SK-N-SH (cell line): ENCODE data around the gene HYPK. TPM values are rescaled to one million over a fixed set of nuclear protein-coding genes. Genes with fewer than 3 reads are reported as not detected.
"Not testable (repeated sequence)": the region's sequence is repeated elsewhere in the genome, so short reads cannot be mapped to it uniquely, and the experiment has no call there.

Experiments
- CTCF ChIA-PET: fragments of 300-600, 350-600 bp; formaldehyde crosslinking; extraction: SDS; loops from one replicate; lab custom pipeline; 2021; lab: Yijun Ruan, JAX
- POLR2A ChIA-PET: fragments of 350-600 bp; sonication (Branson Sonifier 250); formaldehyde crosslinking; extraction: SDS; loops from one replicate; lab custom pipeline; 2020; ENCODE audit warnings: antibody characterized with exemption, inconsistent platforms; lab: Yijun Ruan, JAX
- DNase-seq: peaks from one replicate; pipeline ENCODE4 v3.0.0; 2012
- H2AFZ ChIP-seq: fragments of 200-600 bp; sonication (generic); 2 replicates; pipeline ENCODE4 v1.8.1; 2016; ENCODE audit warnings: antibody characterized with exemption, mild to moderate bottlenecking, low read depth
- H3F3A ChIP-seq: fragments of 200-600 bp; sonication (generic); replicated peaks from 2 replicates; pipeline ENCODE3; 2016; ENCODE audit warnings: antibody characterized with exemption, mild to moderate bottlenecking; ENCODE audit not compliant: insufficient read depth
- H3K27ac ChIP-seq, 2 experiments: fragments of 200-500 bp in 1 of 2; fragments of 200-600 bp in 1 of 2; sonication (Bioruptor generic) in 1 of 2; sonication (generic), shearing (Covaris generic) in 1 of 2; 2 replicates each; pipeline versions ENCODE4 v1.5.1 to v1.6.1; 2014 to 2016; ENCODE audit warnings: low read depth in 2 of 2, inconsistent platforms in 1 of 2, low read length in 1 of 2, mild to moderate bottlenecking in 1 of 2, mixed read lengths in 1 of 2
- H3K27me3 ChIP-seq: fragments of 200-600 bp; sonication (generic), shearing (Covaris generic); 2 replicates; pipeline ENCODE4 v1.6.1; 2016; ENCODE audit warnings: mixed run types; ENCODE audit not compliant: insufficient read depth
- H3K36me3 ChIP-seq, 2 experiments: fragments of 200-500 bp in 1 of 2; fragments of 200-600 bp in 1 of 2; sonication (Bioruptor generic) in 1 of 2; sonication (generic) in 1 of 2; replicated peaks in 1 of 2; 2 replicates each; pipeline versions ENCODE3 to v1.5.1; 2014 to 2016; ENCODE audit warnings: low read length in 1 of 2, mild to moderate bottlenecking in 1 of 2; ENCODE audit not compliant: insufficient read depth in 2 of 2, control insufficient read depth in 1 of 2
- H3K4me1 ChIP-seq, 2 experiments: fragments of 200-500 bp in 1 of 2; fragments of 200-600 bp in 1 of 2; sonication (Bioruptor generic) in 1 of 2; sonication (generic), shearing (Covaris generic) in 1 of 2; 2 replicates each; pipeline versions ENCODE4 v1.5.1 to v1.6.1; 2014 to 2016; ENCODE audit warnings: low read depth in 1 of 2, low read length in 1 of 2, mixed run types in 1 of 2; ENCODE audit not compliant: insufficient read depth in 2 of 2, control insufficient read depth in 1 of 2
- H3K4me2 ChIP-seq: fragments of 200-600 bp; sonication (generic), shearing (Covaris generic); 2 replicates; pipeline ENCODE4 v1.6.1; 2017; ENCODE audit warnings: mixed run types
- H3K4me3 ChIP-seq, 2 experiments: fragments of 200-500 bp in 1 of 2; fragments of 200-600 bp in 1 of 2; sonication (Bioruptor generic) in 1 of 2; sonication (generic), shearing (Covaris generic) in 1 of 2; 2 replicates each; pipeline versions ENCODE4 v1.5.1 to v1.8.1; 2014 to 2016; ENCODE audit warnings: low read depth in 2 of 2, inconsistent platforms in 1 of 2, low read length in 1 of 2, mild to moderate bottlenecking in 1 of 2, mixed read lengths in 1 of 2, moderate library complexity in 1 of 2
- H3K79me2 ChIP-seq: fragments of 200-600 bp; sonication (generic); 2 replicates; pipeline ENCODE4 v1.8.1; 2017; ENCODE audit warnings: mild to moderate bottlenecking; ENCODE audit not compliant: insufficient read depth
- H3K9ac ChIP-seq: fragments of 200-600 bp; sonication (generic); 2 replicates; pipeline ENCODE4 v1.6.1; 2017; ENCODE audit warnings: mixed run types
- H3K9me2 ChIP-seq: fragments of 200-600 bp; sonication (generic); 2 replicates; pipeline ENCODE4 v1.6.1; 2017; ENCODE audit warnings: mixed run types
- H3K9me3 ChIP-seq: fragments of 200-600 bp; sonication (generic); 2 replicates; pipeline ENCODE4 v1.6.1; 2017; ENCODE audit warnings: mixed run types, mild to moderate bottlenecking, moderate library complexity
- H4K20me1 ChIP-seq: fragments of 200-600 bp; sonication (generic); 2 replicates; pipeline ENCODE4 v1.6.1; 2017; ENCODE audit warnings: mild to moderate bottlenecking, mixed run types; ENCODE audit not compliant: insufficient read depth
- ELF1 ChIP-seq: IDR thresholded peaks from 2 replicates; pipeline ENCODE4 v1.4.0; 2012
- FOXM1 ChIP-seq: IDR thresholded peaks from 2 replicates; pipeline ENCODE4 v1.4.0; 2012; ENCODE audit warnings: low read depth, mild to moderate bottlenecking
- GATA2 ChIP-seq: sonication (generic); formaldehyde crosslinking; IDR thresholded peaks from 2 replicates; pipeline ENCODE4 v1.5.0; 2020; ENCODE audit warnings: mild to moderate bottlenecking, missing genetic modification reagents
- IRF3 ChIP-seq: fragments of 150-350 bp; IDR thresholded peaks from 2 replicates; pipeline ENCODE4 v1.6.1; 2016; ENCODE audit warnings: mild to moderate bottlenecking, low read depth, low read length
- MAX ChIP-seq: IDR thresholded peaks from 2 replicates; pipeline ENCODE4 v1.4.0; 2012; ENCODE audit warnings: low read depth
- MEF2A ChIP-seq: IDR thresholded peaks from 2 replicates; pipeline ENCODE4 v1.4.0; 2012; ENCODE audit warnings: low read depth, borderline replicate concordance
- NFIC ChIP-seq: IDR thresholded peaks from 2 replicates; pipeline ENCODE4 v1.4.0; 2012; ENCODE audit warnings: borderline replicate concordance
- NRF1 ChIP-seq: IDR thresholded peaks from 2 replicates; pipeline ENCODE4 v1.6.1; 2012; ENCODE audit warnings: low read depth, mild to moderate bottlenecking, low read length
- SIN3A ChIP-seq: IDR thresholded peaks from 2 replicates; pipeline ENCODE4 v1.6.1; 2012; ENCODE audit warnings: low read depth, mild to moderate bottlenecking, low read length, moderate library complexity, borderline replicate concordance
- TAF1 ChIP-seq: IDR thresholded peaks from 2 replicates; pipeline ENCODE4 v1.6.1; 2012; ENCODE audit warnings: low read depth, mild to moderate bottlenecking, low read length, moderate library complexity, borderline replicate concordance
- YY1 ChIP-seq: IDR thresholded peaks from 2 replicates; pipeline ENCODE4 v1.4.0; 2012; ENCODE audit warnings: low read depth, mild to moderate bottlenecking
- ZBTB33 ChIP-seq: IDR thresholded peaks from 2 replicates; pipeline ENCODE4 v1.4.0; 2012; ENCODE audit warnings: low read depth, borderline replicate concordance
- WGBS: methylation state at CpG from one replicate; pipeline ENCODE4 v1.1.6; 2017; ENCODE audit warnings: low lambda C conversion rate; 5-methylcytosine and 5-hydroxymethylcytosine counted together
- polyA plus RNA-seq, 3 experiments: library from polyadenylated mRNA; depleted of rRNA; stranded (reverse); fragments of >200 nt; gene quantifications; 2 replicates each; pipeline ENCODE4 v1.2.3, GENCODE V29; 2012
- TF ChIP-seq, protein P1 (sequence below): fragments of 150-350 bp; IDR thresholded peaks from 2 replicates; pipeline ENCODE4 v1.6.1; 2017; ENCODE audit warnings: antibody characterized with exemption, low read length, low read depth, borderline replicate concordance
- TF ChIP-seq, protein P2 (sequence below): IDR thresholded peaks from 2 replicates; pipeline ENCODE4 v1.4.0; 2012; ENCODE audit warnings: low read depth, borderline replicate concordance
- TF ChIP-seq, protein P3 (sequence below): IDR thresholded peaks from 2 replicates; pipeline ENCODE4; 2012

Gene HYPK
- polyA plus RNA-seq, 1 of the 3 experiments (the other 2 are of a cell fraction): 11.5 TPM

GRCh38 chr15:43808960-43809678 is 8.7 kb downstream of the HYPK start:
- H3K4me3 ChIP-seq: no peak overlapping the region
- ChIA-PET CTCF (interaction anchor here (0.7 to 0.9 kb wide), 2 partner anchors 8 to 39 kb away, joined by 3 to 5 read pairs; no protein-coding TSS in a partner anchor), POLR2A (interaction anchor here (2.0 kb wide), 1 partner anchor 8 kb away, joined by 5 read pairs; the partner anchor contains the start of genes HYPK and SERINC4)
- WGBS: 90% methylated on average over 6 of the region's 6 CpGs
- no peak overlapping the region for H2AFZ ChIP-seq
- H3K9me2 ChIP-seq: no peaks in the 10 kb centered on the region
- peaks cover 58 to 86% of the 10 kb centered on the region in 2 experiments for H3K36me3 ChIP-seq
- H3K4me1 ChIP-seq: no peaks in the 10 kb centered on the region
- H4K20me1 ChIP-seq: no peaks in the 10 kb centered on the region
- H3K27ac ChIP-seq: no peak overlapping the region
- no peaks in the 10 kb centered on the region for H3K9me3 ChIP-seq
- no peak for TF ChIP-seq ELF1
- no peak for TF ChIP-seq IRF3
- no peak for TF ChIP-seq YY1
- TF ChIP-seq GATA2 (CRISPR knock-in tag): no peak
- no peak for TF ChIP-seq ZBTB33
- TF ChIP-seq SIN3A: no peak
- TF ChIP-seq, protein P1, sequence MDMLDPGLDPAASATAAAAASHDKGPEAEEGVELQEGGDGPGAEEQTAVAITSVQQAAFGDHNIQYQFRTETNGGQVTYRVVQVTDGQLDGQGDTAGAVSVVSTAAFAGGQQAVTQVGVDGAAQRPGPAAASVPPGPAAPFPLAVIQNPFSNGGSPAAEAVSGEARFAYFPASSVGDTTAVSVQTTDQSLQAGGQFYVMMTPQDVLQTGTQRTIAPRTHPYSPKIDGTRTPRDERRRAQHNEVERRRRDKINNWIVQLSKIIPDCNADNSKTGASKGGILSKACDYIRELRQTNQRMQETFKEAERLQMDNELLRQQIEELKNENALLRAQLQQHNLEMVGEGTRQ: no peak
- no peak for TF ChIP-seq FOXM1
- no peak for TF ChIP-seq NFIC
- no peak for TF ChIP-seq NRF1
- no peak for TF ChIP-seq MAX
- TF ChIP-seq TAF1: no peak
- TF ChIP-seq MEF2A: no peak
- TF ChIP-seq, protein P2, sequence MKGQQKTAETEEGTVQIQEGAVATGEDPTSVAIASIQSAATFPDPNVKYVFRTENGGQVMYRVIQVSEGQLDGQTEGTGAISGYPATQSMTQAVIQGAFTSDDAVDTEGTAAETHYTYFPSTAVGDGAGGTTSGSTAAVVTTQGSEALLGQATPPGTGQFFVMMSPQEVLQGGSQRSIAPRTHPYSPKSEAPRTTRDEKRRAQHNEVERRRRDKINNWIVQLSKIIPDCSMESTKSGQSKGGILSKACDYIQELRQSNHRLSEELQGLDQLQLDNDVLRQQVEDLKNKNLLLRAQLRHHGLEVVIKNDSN: no peak
- TF ChIP-seq, protein P3, sequence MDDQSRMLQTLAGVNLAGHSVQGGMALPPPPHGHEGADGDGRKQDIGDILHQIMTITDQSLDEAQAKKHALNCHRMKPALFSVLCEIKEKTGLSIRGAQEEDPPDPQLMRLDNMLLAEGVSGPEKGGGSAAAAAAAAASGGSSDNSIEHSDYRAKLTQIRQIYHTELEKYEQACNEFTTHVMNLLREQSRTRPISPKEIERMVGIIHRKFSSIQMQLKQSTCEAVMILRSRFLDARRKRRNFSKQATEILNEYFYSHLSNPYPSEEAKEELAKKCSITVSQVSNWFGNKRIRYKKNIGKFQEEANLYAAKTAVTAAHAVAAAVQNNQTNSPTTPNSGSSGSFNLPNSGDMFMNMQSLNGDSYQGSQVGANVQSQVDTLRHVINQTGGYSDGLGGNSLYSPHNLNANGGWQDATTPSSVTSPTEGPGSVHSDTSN: no peak
- TF ChIP-seq, all 33 proteins: peak for 0
- no peak overlapping the region for H3K4me2 ChIP-seq
- no peaks in the 10 kb centered on the region for H3K27me3 ChIP-seq
- H3K79me2 ChIP-seq: no peaks in the 10 kb centered on the region
- no peak overlapping the region for H3K9ac ChIP-seq
- H3F3A ChIP-seq: peaks cover 20% of the 10 kb centered on the region
- no peak for DNase-seq

GRCh38 chr15:43815064-43815463 is 14.7 kb downstream of the HYPK start:
- POLR2A ChIA-PET, H4K20me1 ChIP-seq, CTCF ChIA-PET, H3K4me3 ChIP-seq, DNase-seq, H3K9ac ChIP-seq, H3K4me2 ChIP-seq, H3F3A ChIP-seq, H3K9me3 ChIP-seq, H3K27ac ChIP-seq, H2AFZ ChIP-seq, H3K9me2 ChIP-seq, H3K4me1 ChIP-seq, H3K27me3 ChIP-seq: not testable (repeated sequence)
- H3K36me3 ChIP-seq: peaks cover 39 to 68% of the 10 kb centered on the region in 2 experiments
- peaks cover 36% of the 10 kb centered on the region for H3K79me2 ChIP-seq
- WGBS: 97% methylated on average over 5 of the region's 5 CpGs
